Tibial artery (tissue), 4 donors: ENCODE data around the gene SOBP.

ENCODE experiments used
- DNase-seq, 2 donors: peaks; one replicate each; pipeline ENCODE4 v3.0.0-alpha.2; 2019
- H3K27ac ChIP-seq, 2 donors: fragments of 200-600 bp; sonication (generic) in 1 of 2; 1 replicate in 1 of 2; 2 replicates in 1 of 2; pipeline ENCODE4 v1.5.1; 2018 to 2019; ENCODE audit warnings: mild to moderate bottlenecking in 1 of 2
- H3K27me3 ChIP-seq, 2 donors: fragments of 200-600 bp; sonication (generic) in 1 of 2; one replicate each; pipeline versions ENCODE4 v1.5.1 to v1.6.0; 2016 to 2019
- H3K36me3 ChIP-seq, 3 donors: fragments of 200-600 bp; sonication (generic) in 2 of 3; one replicate each; pipeline ENCODE4 v1.5.1; 2016 to 2019; ENCODE audit warnings: mild to moderate bottlenecking in 2 of 3
- H3K4me1 ChIP-seq, 4 donors: fragments of 200-600 bp; sonication (generic) in 2 of 4; 1 replicate in 3 of 4; 2 replicates in 1 of 4; pipeline ENCODE4 v1.5.1; 2016 to 2019
- H3K4me3 ChIP-seq, 2 donors: fragments of 200-600 bp; sonication (generic) in 1 of 2; 1 replicate in 1 of 2; 2 replicates in 1 of 2; pipeline ENCODE4 v1.5.1; 2018 to 2019; ENCODE audit warnings: mild to moderate bottlenecking in 2 of 2
- H3K9me3 ChIP-seq, 3 donors: fragments of 200-600 bp; sonication (generic) in 1 of 3; one replicate each; pipeline ENCODE4 v1.5.1; 2016 to 2019
- CTCF ChIP-seq, 2 experiments: fragments of 200-600 bp in 1 of 2; fragments of 450-650 bp in 1 of 2; IDR thresholded peaks; one replicate each; pipeline ENCODE4 v1.5.1; 2017 to 2019; ENCODE audit warnings: antibody characterized with exemption in 2 of 2, mild to moderate bottlenecking in 1 of 2, moderate library complexity in 1 of 2
- intact Hi-C: fragments of 100-400 bp; cut with DNase I; formaldehyde crosslinking; loops from one replicate; pipeline ENCODE4 v1.15.0; 2023; ENCODE audit warnings: low total_unique reads

The SOBP gene

GRCh38 chr6:107485157-107485556 lies 4.8 kb upstream of the SOBP start:
- DNase-seq: no peak
- peaks cover 0 to 16% (median 6%) of the 10 kb centered on the region in 4 donors for H3K4me1 ChIP-seq
- intact Hi-C loops: no loop called here

GRCh38 chr6:107488174-107488874 lies 1.6 kb upstream of the SOBP start:
- peaks cover 0 to 23% (median 12%) of the 10 kb centered on the region in 4 donors for H3K4me1 ChIP-seq
- no peak for TF ChIP-seq CTCF (IDR thresholded peaks at IDR 0.05)
- H3K27ac ChIP-seq: peak overlapping the region; percentile 83 to 92
- intact Hi-C loops: no loop called here
- DNase-seq: no peak
- H3K4me3 ChIP-seq: peak overlapping the region; percentile 76 to 89
- no peaks in the 10 kb centered on the region for H3K9me3 ChIP-seq
- H3K27me3 ChIP-seq: no peaks in the 10 kb centered on the region
- no peaks in the 10 kb centered on the region for H3K36me3 ChIP-seq

More at GRCh38 chr6:107485157-107485556, 4.8 kb upstream of the SOBP start:
- H3K27me3 ChIP-seq: no peaks in the 10 kb centered on the region
- H3K4me3 ChIP-seq: no peak overlapping the region
- no peaks in the 10 kb centered on the region for H3K36me3 ChIP-seq
- H3K9me3 ChIP-seq: no peaks in the 10 kb centered on the region
- no peak for TF ChIP-seq CTCF (IDR thresholded peaks at IDR 0.05)
- no peak overlapping the region for H3K27ac ChIP-seq

GRCh38 chr6:107488875-107489635 lies 862 bp upstream of the SOBP start:
- no peaks in the 10 kb centered on the region for H3K9me3 ChIP-seq
- no peaks in the 10 kb centered on the region for H3K27me3 ChIP-seq
- peak overlapping the region; percentile 76 to 89 for H3K4me3 ChIP-seq
- TF ChIP-seq CTCF (IDR thresholded peaks at IDR 0.05): no peak
- H3K27ac ChIP-seq: peak overlapping the region; percentile 83 to 92
- peak; percentile 49 to 71 for DNase-seq
- peaks cover 0 to 29% (median 15%) of the 10 kb centered on the region in 4 donors for H3K4me1 ChIP-seq
- no peaks in the 10 kb centered on the region for H3K36me3 ChIP-seq
- intact Hi-C loops: no loop called here

GRCh38 chr6:107490566-107491137 lies 735 bp downstream of the SOBP start:
- intact Hi-C loops: loop anchor here (5.0 kb wide), 2 partner anchors 52 to 72 kb away; no protein-coding TSS in a partner anchor
- Histone ChIP-seq H3K4me3 (peak overlapping the region; percentile 76 to 89), H3K9me3 (no peaks in the 10 kb centered on the region), H3K4me1 (peaks cover 0 to 45% (median 24%) of the 10 kb centered on the region in 4 donors), H3K27me3 (no peaks in the 10 kb centered on the region), H3K36me3 (no peaks in the 10 kb centered on the region), H3K27ac (peak overlapping the region; percentile 83 to 92)
- DNase-seq: peak in 1 of 2 donors; percentile 23
- no peak for TF ChIP-seq CTCF (IDR thresholded peaks at IDR 0.05)

GRCh38 chr6:107491138-107491609 lies 1.3 kb downstream of the SOBP start:
- intact Hi-C loops: loop anchor here (5.0 kb wide), 2 partner anchors 51 to 71 kb away; no protein-coding TSS in a partner anchor
- DNase-seq: peak; percentile 69 to 87

More at GRCh38 chr6:107491138-107491609, 1.3 kb downstream of the SOBP start:
- Histone ChIP-seq H3K4me1 (peaks cover 0 to 50% (median 26%) of the 10 kb centered on the region in 4 donors), H3K4me3 (peak overlapping the region; percentile 76 to 89), H3K9me3 (no peaks in the 10 kb centered on the region), H3K36me3 (no peaks in the 10 kb centered on the region), H3K27ac (peak overlapping the region; percentile 83 to 92), H3K27me3 (no peaks in the 10 kb centered on the region)
- no peak for TF ChIP-seq CTCF (IDR thresholded peaks at IDR 0.05)
